ENCODE data around the gene OLIG2. TPM values are rescaled to one million over a fixed set of nuclear protein-coding genes. Genes with fewer than 3 reads are reported as not detected.

The OLIG2 gene
- total RNA-seq, 1 donor from 2014 or later: not detected

DNA sequence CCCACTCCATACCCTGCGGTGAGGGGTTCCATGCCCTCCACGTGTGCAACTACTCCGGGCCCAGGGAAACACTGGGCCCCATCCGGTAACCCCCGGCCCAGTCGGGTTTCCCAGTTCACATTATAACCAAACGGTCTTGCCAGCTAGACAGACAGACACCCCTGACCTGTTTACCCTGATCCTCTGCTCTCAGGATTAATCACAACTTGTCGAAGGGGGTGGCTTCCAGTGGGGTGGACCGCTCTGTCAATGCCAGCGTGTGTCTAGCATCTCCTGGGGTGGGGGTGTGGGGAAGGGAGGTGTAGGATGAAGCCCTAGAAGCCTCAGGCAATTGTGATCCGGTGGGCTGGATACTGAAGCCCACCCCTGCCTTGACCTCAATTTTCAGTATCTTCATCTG lies 4.6 kb upstream of the OLIG2 start:
- Histone ChIP-seq H3K36me3 (ENCODE audit: control insufficient read depth, insufficient read depth, low read length) (no peaks in the 10 kb centered on the region), H3K4me3 (ENCODE audit: low read depth, low read length) (no peak overlapping the region), H3K27me3 (ENCODE audit: control insufficient read depth, insufficient read depth, low read length) (peaks cover 82% of the 10 kb centered on the region)
- no peak for DNase-seq (ENCODE audit: low read depth)
- TF ChIP-seq, protein P1, sequence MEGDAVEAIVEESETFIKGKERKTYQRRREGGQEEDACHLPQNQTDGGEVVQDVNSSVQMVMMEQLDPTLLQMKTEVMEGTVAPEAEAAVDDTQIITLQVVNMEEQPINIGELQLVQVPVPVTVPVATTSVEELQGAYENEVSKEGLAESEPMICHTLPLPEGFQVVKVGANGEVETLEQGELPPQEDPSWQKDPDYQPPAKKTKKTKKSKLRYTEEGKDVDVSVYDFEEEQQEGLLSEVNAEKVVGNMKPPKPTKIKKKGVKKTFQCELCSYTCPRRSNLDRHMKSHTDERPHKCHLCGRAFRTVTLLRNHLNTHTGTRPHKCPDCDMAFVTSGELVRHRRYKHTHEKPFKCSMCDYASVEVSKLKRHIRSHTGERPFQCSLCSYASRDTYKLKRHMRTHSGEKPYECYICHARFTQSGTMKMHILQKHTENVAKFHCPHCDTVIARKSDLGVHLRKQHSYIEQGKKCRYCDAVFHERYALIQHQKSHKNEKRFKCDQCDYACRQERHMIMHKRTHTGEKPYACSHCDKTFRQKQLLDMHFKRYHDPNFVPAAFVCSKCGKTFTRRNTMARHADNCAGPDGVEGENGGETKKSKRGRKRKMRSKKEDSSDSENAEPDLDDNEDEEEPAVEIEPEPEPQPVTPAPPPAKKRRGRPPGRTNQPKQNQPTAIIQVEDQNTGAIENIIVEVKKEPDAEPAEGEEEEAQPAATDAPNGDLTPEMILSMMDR (IDR thresholded peaks at IDR 0.05; ENCODE audit: insufficient read depth, low read length, poor library complexity, severe bottlenecking): no peak

DNA sequence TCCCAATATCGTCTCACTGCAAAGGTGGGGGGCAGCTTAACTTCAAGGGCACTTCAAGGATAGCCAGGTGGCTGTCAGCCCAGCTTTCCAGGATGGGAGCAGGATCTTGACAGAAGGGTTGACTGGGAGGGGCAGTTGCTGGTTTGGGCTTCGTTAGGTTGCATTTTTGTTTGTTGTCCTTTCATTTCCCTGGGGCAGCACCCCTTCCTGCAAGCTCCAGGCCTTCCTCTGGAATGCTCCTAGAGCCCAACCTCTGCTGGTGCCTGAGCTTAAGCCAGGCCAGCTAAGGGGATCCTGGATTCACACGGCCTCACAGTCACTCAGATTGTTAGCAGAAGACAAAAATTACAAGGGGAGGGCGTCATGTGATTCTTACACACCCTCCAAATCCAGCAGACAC lies 4.1 kb upstream of the OLIG2 start:
- Histone ChIP-seq H3K36me3 (ENCODE audit: control insufficient read depth, insufficient read depth, low read length) (no peaks in the 10 kb centered on the region), H3K27me3 (ENCODE audit: control insufficient read depth, insufficient read depth, low read length) (peaks cover 87% of the 10 kb centered on the region), H3K4me3 (ENCODE audit: low read depth, low read length) (no peak overlapping the region)
- no peak for DNase-seq (ENCODE audit: low read depth)
- TF ChIP-seq, protein P1 (IDR thresholded peaks at IDR 0.05; ENCODE audit: insufficient read depth, low read length, poor library complexity, severe bottlenecking): no peak

GRCh38 chr21:33022489-33022827 lies 3.3 kb upstream of the OLIG2 start:
- TF ChIP-seq, protein P1 (IDR thresholded peaks at IDR 0.05; ENCODE audit: insufficient read depth, low read length, poor library complexity, severe bottlenecking): no peak
- Histone ChIP-seq H3K27me3 (ENCODE audit: control insufficient read depth, insufficient read depth, low read length) (peaks cover 91% of the 10 kb centered on the region), H3K4me3 (ENCODE audit: low read depth, low read length) (no peak overlapping the region), H3K36me3 (ENCODE audit: control insufficient read depth, insufficient read depth, low read length) (no peaks in the 10 kb centered on the region)
- DNase-seq (ENCODE audit: low read depth): no peak

GRCh38 chr21:33022828-33023573 lies 2.7 kb upstream of the OLIG2 start:
- DNase-seq (ENCODE audit: low read depth): no peak
- Histone ChIP-seq H3K36me3 (ENCODE audit: control insufficient read depth, insufficient read depth, low read length) (no peaks in the 10 kb centered on the region), H3K4me3 (ENCODE audit: low read depth, low read length) (no peak overlapping the region), H3K27me3 (ENCODE audit: control insufficient read depth, insufficient read depth, low read length) (peaks cover 93% of the 10 kb centered on the region)
- TF ChIP-seq, protein P1 (IDR thresholded peaks at IDR 0.05; ENCODE audit: insufficient read depth, low read length, poor library complexity, severe bottlenecking): no peak

- DNase-seq (ENCODE audit: low read depth): no peak
- TF ChIP-seq, protein P1 (IDR thresholded peaks at IDR 0.05; ENCODE audit: insufficient read depth, low read length, poor library complexity, severe bottlenecking): no peak
- Histone ChIP-seq H3K4me3 (ENCODE audit: low read depth, low read length) (no peak overlapping the region), H3K27me3 (ENCODE audit: control insufficient read depth, insufficient read depth, low read length) (peaks cover 96% of the 10 kb centered on the region), H3K36me3 (ENCODE audit: control insufficient read depth, insufficient read depth, low read length) (no peaks in the 10 kb centered on the region)
These were observed 2.0 kb upstream of the OLIG2 start for GRCh38 chr21:33023574-33024200.
